ENCODE data around the gene PHLPP1.

DNA sequence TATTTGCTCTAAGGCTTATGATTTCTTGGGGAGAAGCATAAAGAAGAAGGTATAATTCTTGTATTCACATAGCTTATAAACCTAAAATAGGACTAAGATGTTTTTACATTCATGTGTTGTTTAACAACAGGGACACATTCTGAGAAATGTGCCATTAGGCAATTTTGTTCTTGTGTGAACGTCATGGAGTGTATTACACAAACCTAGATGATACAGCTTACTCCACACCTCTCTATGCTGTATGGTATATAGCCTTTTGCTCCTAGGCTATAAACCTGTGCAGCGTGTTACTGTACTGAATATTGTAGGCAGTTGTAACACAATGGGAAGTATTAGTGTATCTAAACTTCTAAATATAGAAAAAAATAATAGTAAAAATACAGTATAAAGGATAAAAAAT, 92.1 kb downstream of the PHLPP1 start:
- TF ChIP-seq, protein P1, sequence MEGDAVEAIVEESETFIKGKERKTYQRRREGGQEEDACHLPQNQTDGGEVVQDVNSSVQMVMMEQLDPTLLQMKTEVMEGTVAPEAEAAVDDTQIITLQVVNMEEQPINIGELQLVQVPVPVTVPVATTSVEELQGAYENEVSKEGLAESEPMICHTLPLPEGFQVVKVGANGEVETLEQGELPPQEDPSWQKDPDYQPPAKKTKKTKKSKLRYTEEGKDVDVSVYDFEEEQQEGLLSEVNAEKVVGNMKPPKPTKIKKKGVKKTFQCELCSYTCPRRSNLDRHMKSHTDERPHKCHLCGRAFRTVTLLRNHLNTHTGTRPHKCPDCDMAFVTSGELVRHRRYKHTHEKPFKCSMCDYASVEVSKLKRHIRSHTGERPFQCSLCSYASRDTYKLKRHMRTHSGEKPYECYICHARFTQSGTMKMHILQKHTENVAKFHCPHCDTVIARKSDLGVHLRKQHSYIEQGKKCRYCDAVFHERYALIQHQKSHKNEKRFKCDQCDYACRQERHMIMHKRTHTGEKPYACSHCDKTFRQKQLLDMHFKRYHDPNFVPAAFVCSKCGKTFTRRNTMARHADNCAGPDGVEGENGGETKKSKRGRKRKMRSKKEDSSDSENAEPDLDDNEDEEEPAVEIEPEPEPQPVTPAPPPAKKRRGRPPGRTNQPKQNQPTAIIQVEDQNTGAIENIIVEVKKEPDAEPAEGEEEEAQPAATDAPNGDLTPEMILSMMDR (conservative IDR thresholded peaks at IDR 0.05; ENCODE audit: low read depth in 2 of 2) = no peak
- TF ChIP-seq, protein P2, sequence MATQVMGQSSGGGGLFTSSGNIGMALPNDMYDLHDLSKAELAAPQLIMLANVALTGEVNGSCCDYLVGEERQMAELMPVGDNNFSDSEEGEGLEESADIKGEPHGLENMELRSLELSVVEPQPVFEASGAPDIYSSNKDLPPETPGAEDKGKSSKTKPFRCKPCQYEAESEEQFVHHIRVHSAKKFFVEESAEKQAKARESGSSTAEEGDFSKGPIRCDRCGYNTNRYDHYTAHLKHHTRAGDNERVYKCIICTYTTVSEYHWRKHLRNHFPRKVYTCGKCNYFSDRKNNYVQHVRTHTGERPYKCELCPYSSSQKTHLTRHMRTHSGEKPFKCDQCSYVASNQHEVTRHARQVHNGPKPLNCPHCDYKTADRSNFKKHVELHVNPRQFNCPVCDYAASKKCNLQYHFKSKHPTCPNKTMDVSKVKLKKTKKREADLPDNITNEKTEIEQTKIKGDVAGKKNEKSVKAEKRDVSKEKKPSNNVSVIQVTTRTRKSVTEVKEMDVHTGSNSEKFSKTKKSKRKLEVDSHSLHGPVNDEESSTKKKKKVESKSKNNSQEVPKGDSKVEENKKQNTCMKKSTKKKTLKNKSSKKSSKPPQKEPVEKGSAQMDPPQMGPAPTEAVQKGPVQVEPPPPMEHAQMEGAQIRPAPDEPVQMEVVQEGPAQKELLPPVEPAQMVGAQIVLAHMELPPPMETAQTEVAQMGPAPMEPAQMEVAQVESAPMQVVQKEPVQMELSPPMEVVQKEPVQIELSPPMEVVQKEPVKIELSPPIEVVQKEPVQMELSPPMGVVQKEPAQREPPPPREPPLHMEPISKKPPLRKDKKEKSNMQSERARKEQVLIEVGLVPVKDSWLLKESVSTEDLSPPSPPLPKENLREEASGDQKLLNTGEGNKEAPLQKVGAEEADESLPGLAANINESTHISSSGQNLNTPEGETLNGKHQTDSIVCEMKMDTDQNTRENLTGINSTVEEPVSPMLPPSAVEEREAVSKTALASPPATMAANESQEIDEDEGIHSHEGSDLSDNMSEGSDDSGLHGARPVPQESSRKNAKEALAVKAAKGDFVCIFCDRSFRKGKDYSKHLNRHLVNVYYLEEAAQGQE (IDR thresholded peaks at IDR 0.05; ENCODE audit: unreplicated experiment) = no peak
- TF ChIP-seq EZH2 (IDR thresholded peaks at IDR 0.05; ENCODE audit: low read depth, unreplicated experiment) = no peak
- TF ChIP-seq EZH2phosphoT487 (IDR thresholded peaks at IDR 0.05; ENCODE audit: unreplicated experiment) = no peak
- no peak for TF ChIP-seq POLR2AphosphoS5 (IDR thresholded peaks at IDR 0.05; ENCODE audit: low read depth)
- no peak for TF ChIP-seq CREB1 (CRISPR knock-in tag; IDR thresholded peaks at IDR 0.05; ENCODE audit: low read depth)
- TF ChIP-seq STAT1 (IDR thresholded peaks at IDR 0.05; ENCODE audit: unreplicated experiment) = no peak
- TF ChIP-seq, protein P3, sequence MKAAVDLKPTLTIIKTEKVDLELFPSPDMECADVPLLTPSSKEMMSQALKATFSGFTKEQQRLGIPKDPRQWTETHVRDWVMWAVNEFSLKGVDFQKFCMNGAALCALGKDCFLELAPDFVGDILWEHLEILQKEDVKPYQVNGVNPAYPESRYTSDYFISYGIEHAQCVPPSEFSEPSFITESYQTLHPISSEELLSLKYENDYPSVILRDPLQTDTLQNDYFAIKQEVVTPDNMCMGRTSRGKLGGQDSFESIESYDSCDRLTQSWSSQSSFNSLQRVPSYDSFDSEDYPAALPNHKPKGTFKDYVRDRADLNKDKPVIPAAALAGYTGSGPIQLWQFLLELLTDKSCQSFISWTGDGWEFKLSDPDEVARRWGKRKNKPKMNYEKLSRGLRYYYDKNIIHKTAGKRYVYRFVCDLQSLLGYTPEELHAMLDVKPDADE (IDR thresholded peaks at IDR 0.05) = no peak
- no peak for TF ChIP-seq JUNB (IDR thresholded peaks at IDR 0.05; ENCODE audit: unreplicated experiment)
- TF ChIP-seq ZNF114 (CRISPR knock-in tag; IDR thresholded peaks at IDR 0.05) = no peak
- TF ChIP-seq ZNF331 (CRISPR knock-in tag; IDR thresholded peaks at IDR 0.05; ENCODE audit: low read depth) = no peak
- TF ChIP-seq NANOG (IDR thresholded peaks at IDR 0.05; ENCODE audit: borderline replicate concordance) = no peak
